ENCODE data around the gene PMFBP1.
"Not testable (repeated sequence)": the region's sequence is repeated elsewhere in the genome, so short reads cannot be mapped to it uniquely, and the experiment has no call there.

The PMFBP1 gene

DNA sequence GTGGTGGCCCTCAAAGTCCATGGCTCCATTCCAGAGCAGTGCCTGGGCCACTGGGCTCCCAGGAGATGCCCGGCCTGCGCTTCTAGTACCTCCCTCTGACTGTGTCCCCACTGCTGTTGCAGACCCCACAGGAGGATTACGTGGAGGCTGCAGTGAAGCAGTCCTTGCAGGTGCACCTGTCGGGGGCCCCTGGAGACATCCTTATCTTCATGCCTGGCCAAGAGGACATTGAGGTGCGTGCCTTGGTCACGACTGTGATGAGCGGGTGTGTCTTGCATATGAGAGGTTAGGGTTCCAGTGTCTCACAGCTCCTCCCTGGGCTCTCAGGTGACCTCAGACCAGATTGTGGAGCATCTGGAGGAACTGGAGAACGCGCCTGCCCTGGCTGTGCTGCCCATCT, 67.0 kb downstream of the PMFBP1 start:
- DNase-seq (ENCODE audit: low read depth) = no peak

DNA sequence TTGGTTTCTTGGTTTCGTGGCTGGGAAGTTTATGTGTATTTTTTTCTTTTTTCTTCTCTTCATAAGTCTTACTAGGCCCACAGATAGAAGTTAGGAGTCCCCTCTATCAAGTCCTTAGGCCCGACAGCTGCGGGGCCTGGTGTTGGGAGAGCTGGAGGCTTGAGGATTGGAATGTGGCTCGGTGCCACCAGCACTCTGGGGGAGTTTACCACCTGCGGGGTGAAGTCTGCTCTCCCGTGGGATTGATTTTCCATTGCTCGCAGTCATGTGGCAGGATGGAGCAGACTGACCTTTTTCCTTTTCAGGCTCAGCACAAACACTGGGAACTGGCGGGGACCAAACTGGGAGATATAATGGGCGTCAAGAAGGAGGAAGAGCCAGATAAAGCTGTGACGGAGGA, 70.8 kb downstream of the PMFBP1 start:
- DNase-seq (ENCODE audit: low read depth) = no peak

DNA sequence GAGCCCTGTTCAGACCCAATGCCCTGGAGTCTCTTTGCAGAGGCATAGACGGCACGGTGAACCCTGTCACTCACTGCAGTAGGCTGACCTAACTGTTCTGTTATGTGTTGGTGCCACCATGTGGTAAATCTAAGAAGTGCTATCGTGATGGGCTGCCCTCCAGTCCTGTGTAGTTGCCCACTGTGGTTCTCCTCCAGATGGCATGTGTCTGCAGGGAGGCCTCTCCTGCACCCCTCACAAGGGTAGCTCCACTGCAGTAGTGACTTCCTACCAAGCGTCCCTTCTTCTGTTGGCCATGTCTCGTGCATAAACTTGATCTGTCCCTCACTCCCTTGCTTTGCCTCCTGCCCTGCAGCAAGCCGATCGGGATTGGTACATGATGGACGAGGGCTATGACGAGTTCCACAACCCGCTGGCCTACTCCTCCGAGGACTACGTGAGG, 72.6 kb downstream of the PMFBP1 start:
- peak; percentile 20 for DNase-seq (ENCODE audit: low read depth)

DNA sequence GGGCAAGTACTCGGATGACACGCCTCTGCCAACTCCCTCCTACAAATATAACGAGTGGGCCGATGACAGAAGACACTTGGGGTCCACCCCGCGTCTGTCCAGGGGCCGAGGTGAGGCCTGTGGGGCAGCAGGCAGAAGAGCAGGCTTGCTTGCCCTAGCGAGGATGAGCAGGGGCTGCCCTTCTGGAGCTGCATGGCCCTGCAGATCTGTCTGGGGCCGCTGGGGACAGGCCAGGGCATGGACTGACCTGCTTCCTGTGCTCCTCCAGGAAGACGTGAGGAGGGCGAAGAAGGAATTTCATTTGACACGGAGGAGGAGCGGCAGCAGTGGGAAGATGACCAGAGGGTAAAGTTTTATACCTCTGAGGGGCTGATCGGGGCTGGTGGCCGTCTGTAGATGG, 73.0 kb downstream of the PMFBP1 start:
- no peak for DNase-seq (ENCODE audit: low read depth)

DNA sequence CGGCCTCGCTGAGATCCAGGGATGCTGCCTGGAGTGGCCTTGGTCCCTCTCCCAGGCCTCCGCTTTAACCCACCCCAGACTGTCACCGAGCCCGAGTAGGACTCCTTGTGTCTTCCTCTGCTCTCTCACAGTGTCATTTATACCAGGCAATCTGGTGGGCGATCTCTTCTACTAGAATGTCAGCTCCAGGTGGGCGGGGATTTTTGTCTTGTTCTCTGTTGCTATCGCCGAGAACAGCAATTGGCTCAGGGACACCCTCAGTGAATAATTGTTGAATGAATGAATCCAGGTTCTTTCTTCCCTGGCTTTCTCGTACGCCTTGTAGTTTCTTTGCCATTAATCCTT, 77.7 kb downstream of the PMFBP1 start:
- DNase-seq (ENCODE audit: low read depth) = peak; percentile 22

DNA sequence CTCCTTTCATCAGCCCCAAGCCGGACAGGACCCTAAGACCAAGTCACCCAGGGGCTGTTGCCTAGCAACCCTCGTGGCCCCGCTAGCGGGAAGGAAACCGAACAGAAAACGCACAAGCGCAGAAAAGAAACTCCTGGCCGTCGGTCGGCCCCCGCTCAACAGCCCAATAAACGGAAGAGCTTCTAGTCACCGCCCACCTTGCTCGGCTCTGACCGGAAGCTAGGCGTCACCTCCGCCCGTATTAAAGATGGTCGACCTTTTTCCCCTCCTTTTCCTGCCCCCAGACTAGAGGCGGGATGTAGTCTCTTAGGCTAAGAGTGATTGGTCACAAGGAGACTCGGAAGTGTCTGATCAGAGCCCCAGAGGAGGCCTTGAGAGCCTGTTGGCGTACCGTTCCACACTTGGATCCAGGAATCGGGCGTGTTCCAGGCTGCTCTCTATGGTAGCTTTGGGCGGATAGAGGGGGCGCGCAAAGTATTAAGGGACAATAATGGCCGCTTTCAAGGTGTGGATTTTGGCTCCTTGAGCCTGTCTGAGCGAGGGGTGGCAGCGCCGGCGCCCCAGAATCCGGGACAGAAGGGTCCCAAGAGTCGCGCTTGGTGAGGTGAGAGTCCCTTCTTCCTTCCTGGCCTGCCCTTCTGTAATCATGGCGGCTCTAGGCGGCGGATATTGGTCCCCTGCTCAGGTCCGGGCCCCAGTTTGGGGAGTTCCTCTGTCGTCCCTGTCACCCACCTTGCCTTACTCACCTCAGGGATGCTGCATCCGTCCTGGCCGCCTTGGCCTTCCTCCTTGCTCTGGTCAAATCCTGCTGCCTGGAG, 78.3 kb downstream of the PMFBP1 start, which contains the start of the genes DHX38 and TXNL4B:
Gene DHX38 (plus strand): TSS at position 400 of the 818 bp plus-strand sequence. CDS start 2,311 bp downstream, outside the sequence.
Gene TXNL4B (minus strand): TSS at position 173 of the 818 bp plus-strand sequence. CDS start 2,871 bp downstream, outside the sequence.
- peak; percentile 88 for DNase-seq (ENCODE audit: low read depth)

DNA sequence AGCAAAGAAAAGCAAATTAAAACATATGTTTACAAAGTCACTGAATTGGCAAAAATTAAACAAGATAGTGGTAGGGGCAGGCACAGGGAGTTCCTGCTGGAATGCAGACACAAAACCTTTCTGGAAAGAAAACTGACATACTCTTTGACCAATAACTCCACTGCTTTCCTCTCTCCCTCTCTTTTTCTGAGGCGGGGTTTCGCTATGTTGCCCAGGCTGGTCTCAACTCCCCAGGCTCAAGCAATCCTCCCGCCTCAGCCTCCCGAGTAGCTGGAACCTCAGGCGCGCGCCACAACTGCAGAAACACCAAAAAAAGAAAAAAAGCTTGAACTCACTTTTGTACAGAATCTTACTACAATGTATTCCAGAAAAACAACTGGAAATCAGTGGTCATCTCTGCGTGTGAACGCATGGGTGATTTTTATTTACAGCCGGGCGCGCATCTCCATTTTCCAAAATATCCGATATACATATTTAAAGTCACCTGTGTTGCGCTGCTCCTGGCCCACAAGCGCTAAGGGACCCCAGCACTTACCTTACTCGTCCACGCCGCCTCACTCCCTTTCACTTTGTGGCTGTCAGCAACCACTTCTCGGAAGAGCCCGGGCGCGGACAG, 79.0 kb downstream of the PMFBP1 start:
- no peak for DNase-seq (ENCODE audit: low read depth)

DNA sequence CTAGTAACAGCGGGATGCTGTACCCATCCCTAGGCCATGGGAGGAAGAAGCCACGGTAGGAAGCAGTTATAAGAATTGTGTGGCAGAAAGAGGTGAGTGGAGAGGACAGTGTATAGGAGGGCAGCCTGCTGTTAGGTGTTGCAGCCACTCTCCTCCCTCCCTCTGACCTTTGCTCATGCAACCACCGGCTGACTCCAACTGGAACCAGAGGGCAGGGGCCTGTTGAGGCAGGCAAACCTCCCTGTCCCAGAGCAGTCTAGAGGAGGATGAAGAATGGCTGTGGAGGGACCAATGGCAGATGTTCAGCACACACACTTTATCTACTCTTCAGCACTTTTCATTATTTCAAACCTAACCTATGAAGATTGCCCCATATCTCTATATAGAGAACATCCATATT, 80.7 kb downstream of the PMFBP1 start:
- DNase-seq (ENCODE audit: low read depth) = no peak

DNA sequence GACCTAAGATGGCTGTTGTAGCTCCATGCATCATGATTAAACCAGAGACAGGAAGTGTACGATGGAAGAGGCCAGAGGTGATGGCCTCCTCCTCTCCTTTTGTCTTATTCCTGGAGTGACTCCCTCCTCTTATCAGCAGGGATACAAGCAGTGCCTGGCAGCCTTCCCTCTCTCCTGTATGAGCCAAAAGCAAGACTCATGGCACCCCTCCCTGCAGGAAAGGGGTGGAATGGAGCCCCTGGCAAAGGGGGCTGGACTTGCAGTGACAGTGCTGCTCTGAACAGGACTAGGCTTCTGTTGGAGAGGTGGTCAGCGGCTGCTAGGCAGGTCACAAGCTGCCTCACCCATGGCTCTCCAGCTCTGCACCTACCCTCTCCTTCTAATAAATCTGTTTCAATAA, 87.0 kb downstream of the PMFBP1 start:
- DNase-seq (ENCODE audit: low read depth) = no peak

DNA sequence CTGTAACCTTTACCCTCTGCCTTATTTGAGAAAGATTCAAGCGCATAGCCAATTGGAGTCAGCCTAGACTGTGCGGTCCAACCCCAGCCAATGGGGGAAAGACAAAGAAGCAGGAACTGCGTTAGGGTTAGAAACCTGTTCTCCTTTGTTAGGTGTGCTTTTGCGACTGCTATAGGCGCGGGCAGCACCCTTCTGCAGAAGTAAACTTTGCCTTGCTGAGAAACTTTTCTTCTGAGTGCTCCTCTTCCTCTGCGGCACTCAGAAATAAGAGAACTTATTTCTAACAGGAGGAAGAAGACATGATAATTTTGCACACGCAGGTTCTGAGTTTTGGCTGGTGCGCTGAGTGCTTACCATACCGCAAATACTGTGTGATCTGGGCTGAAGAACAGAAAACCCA, 87.5 kb downstream of the PMFBP1 start:
- DNase-seq (ENCODE audit: low read depth) = no peak

DNA sequence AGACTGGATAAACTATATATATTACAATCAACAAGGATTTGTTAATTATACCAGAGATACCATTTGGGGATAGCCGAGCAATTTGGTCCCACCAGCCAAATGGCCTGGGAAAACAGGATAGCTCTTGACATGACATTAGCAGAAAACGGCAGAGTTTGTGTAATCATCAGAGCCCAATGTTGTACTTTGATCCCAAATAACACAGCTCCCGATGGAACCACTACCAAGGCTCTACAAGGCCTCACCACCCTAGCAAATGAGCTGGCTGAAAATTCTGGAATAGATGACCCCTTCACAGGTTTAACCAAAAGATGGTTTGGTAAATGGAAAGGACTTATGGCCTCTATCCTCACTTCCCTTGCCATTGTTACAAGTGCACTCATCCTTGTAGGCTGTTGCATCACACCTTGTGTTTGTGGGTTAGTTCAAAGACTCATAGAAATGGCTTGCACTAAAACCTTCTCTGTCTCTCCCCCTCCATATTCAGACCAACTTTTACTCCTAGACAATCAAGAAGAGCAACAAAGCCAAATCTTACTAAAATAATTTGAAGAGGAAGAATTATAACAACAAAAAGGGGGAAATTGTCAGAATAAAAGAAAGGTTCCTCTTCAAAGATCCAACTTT, 88.1 kb downstream of the PMFBP1 start:
- no peak for DNase-seq (ENCODE audit: low read depth)

DNA sequence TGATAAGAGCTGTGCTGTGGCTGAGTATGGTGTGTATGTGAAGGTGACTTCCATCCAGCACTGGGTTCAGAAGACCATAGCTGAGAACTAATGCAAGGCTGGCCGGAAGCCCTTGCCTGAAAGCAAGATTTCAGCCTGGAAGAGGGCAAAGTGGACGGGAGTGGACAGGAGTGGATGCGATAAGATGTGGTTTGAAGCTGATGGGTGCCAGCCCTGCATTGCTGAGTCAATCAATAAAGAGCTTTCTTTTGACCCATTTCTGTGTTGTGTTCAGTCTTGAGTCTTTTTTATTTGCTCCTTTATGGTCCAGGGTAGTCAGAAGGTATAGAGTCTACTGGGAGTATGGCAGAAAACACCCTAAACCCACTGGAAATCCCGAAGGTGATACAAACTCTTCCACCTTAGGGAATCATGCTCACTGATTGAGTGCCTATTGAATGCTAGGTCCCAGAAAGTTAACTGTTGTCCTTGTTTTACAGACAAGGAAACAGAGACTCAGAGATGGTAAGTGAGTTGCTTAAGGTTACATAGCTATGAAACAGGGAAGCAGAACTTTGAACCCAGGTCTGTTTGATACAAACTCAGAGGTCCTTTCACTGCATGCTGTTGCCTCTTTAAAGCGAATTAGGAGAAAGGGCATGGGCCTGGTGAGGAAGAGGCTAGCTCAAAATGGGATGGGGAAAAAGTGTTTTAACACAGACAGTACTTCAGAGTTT, 94.8 kb downstream of the PMFBP1 start:
- DNase-seq (ENCODE audit: low read depth) = not testable (repeated sequence)

DNA sequence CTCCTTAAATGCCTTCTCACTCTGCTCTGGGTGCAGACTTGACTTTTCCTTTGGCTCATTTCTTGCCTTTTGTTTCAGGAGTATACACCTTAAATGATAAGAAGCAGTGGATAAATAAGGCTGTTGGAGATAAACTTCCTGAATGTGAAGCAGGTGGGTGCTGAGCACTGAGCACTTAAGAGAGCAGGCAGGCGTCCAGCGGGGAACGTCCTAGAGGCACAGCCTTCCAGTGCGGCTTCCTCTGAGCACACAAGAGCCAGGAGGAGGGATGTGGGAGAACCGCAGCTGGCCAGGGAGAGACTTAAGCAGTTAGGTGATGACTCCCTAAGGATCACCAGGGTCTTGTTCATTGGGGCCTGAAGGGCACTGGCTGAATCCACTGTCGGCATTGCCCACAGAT, 96.9 kb downstream of the PMFBP1 start:
- not testable (repeated sequence) for DNase-seq (ENCODE audit: low read depth)

DNA sequence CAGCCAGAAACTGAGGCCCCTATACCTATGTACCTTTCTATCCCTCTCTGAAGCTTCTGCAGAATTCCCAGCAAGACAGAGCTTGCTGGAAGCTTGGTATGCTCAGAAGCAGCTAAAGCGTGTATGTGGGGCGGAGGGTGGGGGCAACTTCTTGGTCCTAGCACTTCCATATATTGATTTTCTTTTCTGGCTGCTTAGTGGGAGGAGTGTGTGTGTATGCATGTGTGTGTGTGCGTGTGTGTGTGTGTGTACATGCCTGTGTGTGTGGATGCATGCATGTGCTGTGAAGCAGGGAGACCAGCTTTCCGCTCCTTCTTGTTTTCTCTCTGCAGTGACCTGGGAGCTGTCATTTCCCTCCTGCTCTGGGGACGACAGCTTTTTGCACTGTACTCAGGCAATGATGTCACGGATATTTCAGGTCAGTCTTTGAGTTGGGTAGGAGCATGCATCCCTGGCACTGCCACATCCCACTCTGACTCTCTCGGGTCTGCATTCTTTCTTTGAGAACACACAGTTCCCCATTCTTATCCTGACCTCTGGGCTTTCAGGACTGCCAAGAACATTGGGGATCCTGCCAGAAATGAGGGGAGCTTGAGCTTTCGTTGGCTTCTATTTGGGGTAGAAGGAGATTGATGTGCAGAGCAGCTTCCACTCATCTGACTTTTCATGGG, 98.3 kb downstream of the PMFBP1 start:
- no peak for DNase-seq (ENCODE audit: low read depth)

DNA sequence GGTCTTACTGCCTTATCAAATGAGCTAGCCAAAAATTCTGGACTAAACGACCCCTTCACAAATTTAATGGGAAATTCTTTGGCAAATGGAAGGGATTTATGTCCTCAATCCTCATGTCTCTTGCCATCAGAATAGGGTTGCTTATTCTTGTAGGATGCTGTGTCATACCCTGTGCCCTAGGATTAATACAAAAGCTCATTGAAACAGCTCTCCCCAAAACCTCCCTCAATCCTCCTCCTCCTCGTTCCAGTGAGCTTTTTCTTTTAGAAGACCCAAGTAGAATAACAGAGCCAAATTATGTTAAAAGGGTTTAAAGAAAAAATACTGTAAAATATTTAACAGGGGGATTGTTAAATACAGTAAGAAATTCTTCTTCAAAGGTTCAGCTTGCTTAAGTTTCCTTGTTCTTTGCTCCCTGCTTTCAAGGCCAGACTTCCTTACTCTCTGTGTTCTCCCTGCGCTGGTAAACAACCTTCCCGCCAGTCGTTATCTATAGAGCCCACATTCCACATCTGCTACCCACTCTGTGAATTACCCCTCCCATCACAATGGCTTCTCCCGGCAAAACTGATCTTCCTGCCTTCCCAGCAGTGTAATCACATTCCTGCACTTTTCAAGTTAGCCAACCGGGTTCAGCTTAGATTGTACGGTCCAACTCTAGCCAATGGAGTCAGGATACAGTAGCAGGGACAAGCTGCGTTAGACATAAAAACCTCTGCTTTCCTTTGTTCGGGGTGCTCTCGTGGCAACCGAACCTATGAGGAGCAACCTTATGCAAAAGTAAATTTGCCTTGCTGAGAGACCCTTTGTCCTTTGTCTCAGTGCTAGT, 99.2 kb downstream of the PMFBP1 start:
- no peak for DNase-seq (ENCODE audit: low read depth)
